ENCODE results near the gene C9orf43. TPM values are rescaled to one million over a fixed set of nuclear protein-coding genes. Genes with fewer than 3 reads are reported as not detected.
A peak's percentile ranks its signal among the peaks of the same experiment; 100 is the strongest.
"Not testable (repeated sequence)": the region's sequence is repeated elsewhere in the genome, so short reads cannot be mapped to it uniquely, and the experiment has no call there.

C9orf43 gene, protein sequence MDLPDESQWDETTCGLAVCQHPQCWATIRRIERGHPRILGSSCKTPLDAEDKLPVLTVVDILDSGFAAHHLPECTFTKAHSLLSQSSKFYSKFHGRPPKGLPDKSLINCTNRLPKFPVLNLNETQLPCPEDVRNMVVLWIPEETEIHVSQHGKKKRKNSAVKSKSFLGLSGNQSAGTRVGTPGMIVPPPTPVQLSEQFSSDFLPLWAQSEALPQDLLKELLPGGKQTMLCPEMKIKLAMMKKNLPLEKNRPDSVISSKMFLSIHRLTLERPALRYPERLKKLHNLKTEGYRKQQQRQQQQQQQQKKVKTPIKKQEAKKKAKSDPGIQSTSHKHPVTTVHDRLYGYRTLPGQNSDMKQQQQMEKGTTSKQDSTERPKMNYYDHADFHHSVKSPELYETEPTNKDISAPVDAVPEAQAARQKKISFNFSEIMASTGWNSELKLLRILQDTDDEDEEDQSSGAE
- under 1 TPM in 3 of 4 donors, not detected in 1; 0.42 to 0.81 (median 0.69) TPM for polyA plus RNA-seq
- long read RNA-seq, donor 1, result 0 reads
- long read RNA-seq, donor 2, result 0 reads
- long read RNA-seq, donor 3, result 0 reads
- long read RNA-seq, donor 4, result 0 reads
- long read RNA-seq, donor 5, result 0 reads
- long read RNA-seq, donor 6, result 0 reads
- long read RNA-seq, donor 7, result 0 reads
- long read RNA-seq, donor 8, result 0 reads
- long read RNA-seq, donor 9, result 0 reads
- long read RNA-seq, donor 10, result 0 reads

DNA sequence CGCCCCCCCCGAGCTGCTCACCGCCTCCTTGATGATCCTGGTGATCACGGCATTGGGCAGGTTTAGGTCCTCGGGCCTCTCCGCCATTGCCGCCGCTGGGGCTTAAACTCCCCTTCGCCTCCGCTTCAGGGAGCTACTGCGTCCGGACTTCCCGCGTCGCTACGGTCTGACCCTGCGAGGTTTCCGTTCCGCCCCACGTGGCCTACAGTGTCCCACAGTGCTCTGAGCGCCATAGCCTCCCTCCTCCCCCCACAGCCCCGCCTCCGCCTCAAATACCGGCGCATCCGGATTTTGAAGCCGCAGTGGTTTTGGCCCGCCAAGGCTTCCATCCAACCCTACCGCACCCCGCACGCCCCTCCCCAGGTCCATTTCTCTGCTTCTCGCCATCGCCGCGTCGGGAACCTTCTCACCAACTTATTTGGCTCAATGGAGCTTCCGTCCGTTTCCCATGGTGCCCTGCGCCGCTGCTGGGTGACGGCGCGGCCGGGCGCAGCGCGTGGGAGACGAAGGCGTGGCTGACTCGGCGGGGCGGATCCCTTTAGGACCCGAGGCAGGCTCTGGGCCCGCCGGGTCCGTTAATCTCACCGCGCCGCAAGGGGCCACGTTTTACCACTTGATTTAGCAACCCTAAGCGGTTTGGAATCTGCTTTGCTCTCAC is at the start of gene C9orf43, which contains the start of gene POLE3:
Gene C9orf43 (plus strand): TSS at position 541 of the 658 bp plus-strand sequence. CDS start 2,747 bp downstream, outside the sequence.
Gene POLE3 (minus strand): TSS at position 469 of the 658 bp plus-strand sequence. CDS start 382 bp downstream, at position 87.
- H3K27me3 ChIP-seq (ENCODE audit: control insufficient read depth in 3 of 3, insufficient read depth in 3 of 3, low read length in 3 of 3), result no peaks in the 10 kb centered on the region
- FAIRE-seq, result no peak
- peak; percentile 94 to 99 for DNase-seq
- H3K4me1 ChIP-seq (ENCODE audit: control insufficient read depth in 3 of 3, insufficient read depth in 2 of 3, low read depth in 1 of 3, low read length in 2 of 3), result peaks cover 0 to 6% (median 0%) of the 10 kb centered on the region in 3 donors
- WGBS, 3 donors, result 0 to 1% (median 0%) methylated on average over 58 to 61 of the region's 61 CpGs
- H3K27ac ChIP-seq (ENCODE audit: low read depth in 1 of 3, low read length in 2 of 3), result peak within 1 kb of the TSS; percentile 77 to 99 (median 96)
- H3K36me3 ChIP-seq (ENCODE audit: control insufficient read depth in 3 of 3, insufficient read depth in 2 of 3, low read depth in 1 of 3, low read length in 3 of 3), result peaks cover 0 to 14% (median 4%) of the 10 kb centered on the region in 3 donors
- peak within 1 kb of the TSS; percentile 70 to 83 (median 73) for H3K4me3 ChIP-seq (ENCODE audit: low read depth in 1 of 3, low read length in 3 of 3)
- no peaks in the 10 kb centered on the region for H3K9me3 ChIP-seq (ENCODE audit: control insufficient read depth in 2 of 2, insufficient read depth in 1 of 2, low read depth in 1 of 2, low read length in 1 of 2)

DNA sequence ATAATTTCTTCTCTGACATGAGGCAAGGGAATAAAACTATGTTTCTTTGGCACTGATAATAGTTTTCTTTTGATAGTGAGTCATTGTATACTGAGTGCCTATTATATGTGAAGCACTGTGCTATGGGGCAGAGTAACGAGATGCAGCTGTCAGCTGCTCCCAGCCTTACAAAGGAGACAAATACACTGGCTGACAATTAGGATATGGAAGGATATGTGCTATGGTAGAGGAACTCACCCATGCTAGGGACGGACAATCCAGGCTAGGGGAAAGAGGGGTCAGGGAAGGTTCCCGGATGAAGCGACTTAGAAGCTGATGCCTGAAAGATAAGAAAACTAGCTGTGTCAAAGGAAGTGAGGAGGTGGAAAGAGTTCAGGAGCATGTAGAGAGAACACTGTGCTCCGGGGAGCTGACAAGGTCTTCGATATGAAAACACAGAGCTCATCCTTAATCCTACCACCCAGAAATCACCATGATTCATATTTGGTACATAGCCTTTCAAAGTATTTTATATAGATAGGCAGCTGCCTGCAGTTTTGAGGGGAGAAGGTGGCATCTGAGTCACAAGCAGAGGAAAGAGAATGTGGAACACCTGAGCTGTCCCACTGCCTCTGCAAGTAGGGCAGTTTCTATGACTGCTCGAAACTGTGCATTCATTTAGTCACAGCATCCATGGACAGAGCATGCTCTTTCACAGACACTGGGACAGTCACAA is 49.1 kb upstream of the C9orf43 start:
- Histone ChIP-seq H3K36me3 (ENCODE audit: control insufficient read depth in 3 of 3, insufficient read depth in 2 of 3, low read depth in 1 of 3, low read length in 3 of 3) (peaks cover 0 to 27% (median 0%) of the 10 kb centered on the region in 3 donors), H3K4me3 (ENCODE audit: low read depth in 1 of 3, low read length in 3 of 3) (no peak overlapping the region), H3K27me3 (ENCODE audit: control insufficient read depth in 3 of 3, insufficient read depth in 3 of 3, low read length in 3 of 3) (no peaks in the 10 kb centered on the region), H3K9me3 (ENCODE audit: control insufficient read depth in 2 of 2, insufficient read depth in 1 of 2, low read depth in 1 of 2, low read length in 1 of 2) (no peaks in the 10 kb centered on the region), H3K4me1 (ENCODE audit: control insufficient read depth in 3 of 3, insufficient read depth in 2 of 3, low read depth in 1 of 3, low read length in 2 of 3) (no peaks in the 10 kb centered on the region), H3K27ac (ENCODE audit: low read depth in 1 of 3, low read length in 2 of 3) (no peak overlapping the region)
- no peak for FAIRE-seq
- no peak for DNase-seq
- 70 to 83% (median 79%) methylated on average over 7 of the region's 7 CpGs for WGBS, 3 donors

DNA sequence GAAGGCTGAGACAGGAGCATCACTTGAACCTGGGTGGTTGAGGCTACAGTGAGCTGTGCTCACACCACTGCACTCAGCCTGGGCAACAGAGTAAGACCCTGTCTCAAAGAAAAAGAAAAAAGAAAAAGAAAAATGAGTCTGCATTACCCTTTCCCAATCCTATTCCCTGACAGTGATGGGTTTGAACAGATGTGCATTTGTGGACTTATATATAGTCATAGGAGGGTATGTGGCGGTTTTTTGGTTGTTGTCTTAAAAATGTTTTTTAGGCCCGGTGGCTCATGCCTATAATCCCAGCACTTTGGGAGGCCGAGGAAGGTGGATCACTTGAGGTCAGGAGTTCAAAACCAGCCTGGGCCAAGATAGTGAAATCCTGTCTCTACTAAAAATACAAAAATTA is 47.2 kb upstream of the C9orf43 start:
- DNase-seq (no peak), FAIRE-seq (no peak)
- H3K27me3 ChIP-seq (ENCODE audit: control insufficient read depth in 3 of 3, insufficient read depth in 3 of 3, low read length in 3 of 3), result no peaks in the 10 kb centered on the region
- H3K4me3 ChIP-seq (ENCODE audit: low read depth in 1 of 3, low read length in 3 of 3), result no peak overlapping the region
- no peak overlapping the region for H3K27ac ChIP-seq (ENCODE audit: low read depth in 1 of 3, low read length in 2 of 3)
- H3K9me3 ChIP-seq (ENCODE audit: control insufficient read depth in 2 of 2, insufficient read depth in 1 of 2, low read depth in 1 of 2, low read length in 1 of 2), result no peaks in the 10 kb centered on the region
- H3K4me1 ChIP-seq (ENCODE audit: control insufficient read depth in 3 of 3, insufficient read depth in 2 of 3, low read depth in 1 of 3, low read length in 2 of 3), result no peaks in the 10 kb centered on the region
- H3K36me3 ChIP-seq (ENCODE audit: control insufficient read depth in 3 of 3, insufficient read depth in 2 of 3, low read depth in 1 of 3, low read length in 3 of 3), result peaks cover 0 to 34% (median 0%) of the 10 kb centered on the region in 3 donors
- 63 to 80% (median 77%) methylated on average over 3 of the region's 3 CpGs for WGBS, 3 donors

DNA sequence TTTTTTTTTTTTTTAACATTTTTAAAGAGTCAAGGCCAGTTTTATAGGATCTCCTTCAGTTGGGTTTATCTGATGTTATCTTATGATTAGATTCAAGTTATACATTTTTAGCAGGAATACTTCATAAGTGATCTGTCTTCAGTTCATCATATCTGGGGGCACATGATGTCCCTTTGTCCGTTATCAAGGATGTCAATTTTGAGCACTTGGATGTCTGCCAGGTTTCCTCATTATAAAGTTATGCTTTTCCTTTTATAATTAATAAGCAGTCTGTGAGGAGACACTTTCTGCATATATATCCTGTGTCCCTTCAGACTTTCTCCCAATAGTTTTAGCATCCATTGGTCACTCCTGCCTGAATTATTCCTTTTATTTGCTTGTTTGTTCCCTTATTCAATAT is 45.6 kb upstream of the C9orf43 start:
- WGBS, 3 donors, result 62 to 72% (median 69%) methylated on average over 1 of the region's 1 CpG
- H3K27ac ChIP-seq (ENCODE audit: low read depth in 1 of 3, low read length in 2 of 3), result no peak overlapping the region
- no peaks in the 10 kb centered on the region for H3K9me3 ChIP-seq (ENCODE audit: control insufficient read depth in 2 of 2, insufficient read depth in 1 of 2, low read depth in 1 of 2, low read length in 1 of 2)
- no peak for FAIRE-seq
- H3K27me3 ChIP-seq (ENCODE audit: control insufficient read depth in 3 of 3, insufficient read depth in 3 of 3, low read length in 3 of 3), result no peaks in the 10 kb centered on the region
- no peak for DNase-seq
- H3K4me1 ChIP-seq (ENCODE audit: control insufficient read depth in 3 of 3, insufficient read depth in 2 of 3, low read depth in 1 of 3, low read length in 2 of 3), result no peaks in the 10 kb centered on the region
- H3K4me3 ChIP-seq (ENCODE audit: low read depth in 1 of 3, low read length in 3 of 3), result no peak overlapping the region
- peaks cover 0 to 41% (median 0%) of the 10 kb centered on the region in 3 donors for H3K36me3 ChIP-seq (ENCODE audit: control insufficient read depth in 3 of 3, insufficient read depth in 2 of 3, low read depth in 1 of 3, low read length in 3 of 3)

DNA sequence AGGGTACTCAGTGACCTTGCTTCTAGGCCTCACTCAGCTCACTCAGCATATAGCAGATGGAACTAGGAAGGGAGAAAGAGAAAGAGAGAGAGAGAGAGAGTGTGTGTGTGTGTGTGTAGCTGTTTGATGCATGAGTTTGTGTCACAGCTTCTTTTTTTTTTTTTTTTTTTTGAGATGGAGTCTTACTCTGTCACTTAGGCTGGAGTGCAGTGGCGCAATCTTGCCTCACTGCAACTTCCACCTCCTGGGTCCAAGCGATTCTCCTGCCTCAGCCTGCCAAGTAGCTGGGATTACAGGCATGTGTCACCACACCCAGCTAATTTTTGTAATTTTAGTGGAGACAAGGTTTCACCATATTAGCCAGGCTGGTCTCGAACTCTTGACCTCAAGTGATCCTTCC is 44.9 kb upstream of the C9orf43 start:
- FAIRE-seq; H3K4me1 ChIP-seq (ENCODE audit: control insufficient read depth in 3 of 3, insufficient read depth in 2 of 3, low read depth in 1 of 3, low read length in 2 of 3); H3K27ac ChIP-seq (ENCODE audit: low read depth in 1 of 3, low read length in 2 of 3); H3K9me3 ChIP-seq (ENCODE audit: control insufficient read depth in 2 of 2, insufficient read depth in 1 of 2, low read depth in 1 of 2, low read length in 1 of 2); H3K27me3 ChIP-seq (ENCODE audit: control insufficient read depth in 3 of 3, insufficient read depth in 3 of 3, low read length in 3 of 3); H3K4me3 ChIP-seq (ENCODE audit: low read depth in 1 of 3, low read length in 3 of 3); DNase-seq: not testable (repeated sequence)
- peaks cover 0 to 38% (median 0%) of the 10 kb centered on the region in 3 donors for H3K36me3 ChIP-seq (ENCODE audit: control insufficient read depth in 3 of 3, insufficient read depth in 2 of 3, low read depth in 1 of 3, low read length in 3 of 3)
- 91 to 95% (median 93%) methylated on average over 3 of the region's 3 CpGs for WGBS, 3 donors

DNA sequence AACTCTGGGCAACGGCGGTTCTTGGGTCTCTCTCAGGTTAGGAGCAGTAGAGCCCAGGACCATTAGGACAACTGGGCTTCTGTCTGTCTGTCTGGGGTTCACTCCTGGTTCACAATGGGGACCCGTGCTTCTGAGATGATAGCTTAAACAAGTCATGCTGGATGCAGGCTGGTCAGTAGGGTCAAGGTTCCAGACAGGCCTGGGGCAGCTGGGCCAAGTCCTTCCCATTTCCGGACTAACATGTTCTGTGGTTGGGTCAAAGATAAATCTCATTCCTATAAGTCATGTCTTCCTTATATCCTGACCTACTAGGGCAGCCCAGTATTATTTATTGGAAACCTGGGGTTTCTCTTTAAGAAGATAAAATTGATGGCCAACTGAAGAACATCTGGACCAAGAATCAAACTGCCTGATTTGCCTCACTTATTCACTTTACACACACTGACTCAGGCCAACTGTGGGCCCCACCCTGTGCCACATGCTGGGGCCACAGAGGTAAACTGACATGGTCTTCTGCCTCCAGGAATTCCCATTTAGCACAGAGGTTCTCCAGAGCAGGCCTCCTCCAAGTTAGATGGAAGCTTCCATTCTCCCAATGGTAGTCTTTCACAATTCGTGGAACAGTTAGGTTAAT is 42.1 kb upstream of the C9orf43 start:
- Histone ChIP-seq H3K4me3 (ENCODE audit: low read depth in 1 of 3, low read length in 3 of 3) (no peak overlapping the region), H3K36me3 (ENCODE audit: control insufficient read depth in 3 of 3, insufficient read depth in 2 of 3, low read depth in 1 of 3, low read length in 3 of 3) (peaks cover 0 to 43% (median 1%) of the 10 kb centered on the region in 3 donors), H3K9me3 (ENCODE audit: control insufficient read depth in 2 of 2, insufficient read depth in 1 of 2, low read depth in 1 of 2, low read length in 1 of 2) (no peaks in the 10 kb centered on the region), H3K4me1 (ENCODE audit: control insufficient read depth in 3 of 3, insufficient read depth in 2 of 3, low read depth in 1 of 3, low read length in 2 of 3) (peaks cover 0 to 27% (median under 1%) of the 10 kb centered on the region in 3 donors), H3K27me3 (ENCODE audit: control insufficient read depth in 3 of 3, insufficient read depth in 3 of 3, low read length in 3 of 3) (no peaks in the 10 kb centered on the region), H3K27ac (ENCODE audit: low read depth in 1 of 3, low read length in 2 of 3) (no peak overlapping the region)
- DNase-seq (no peak), FAIRE-seq (no peak)
- 83 to 89% (median 88%) methylated on average over 5 of the region's 5 CpGs for whole genome bisulfite sequencing, 3 donors

DNA sequence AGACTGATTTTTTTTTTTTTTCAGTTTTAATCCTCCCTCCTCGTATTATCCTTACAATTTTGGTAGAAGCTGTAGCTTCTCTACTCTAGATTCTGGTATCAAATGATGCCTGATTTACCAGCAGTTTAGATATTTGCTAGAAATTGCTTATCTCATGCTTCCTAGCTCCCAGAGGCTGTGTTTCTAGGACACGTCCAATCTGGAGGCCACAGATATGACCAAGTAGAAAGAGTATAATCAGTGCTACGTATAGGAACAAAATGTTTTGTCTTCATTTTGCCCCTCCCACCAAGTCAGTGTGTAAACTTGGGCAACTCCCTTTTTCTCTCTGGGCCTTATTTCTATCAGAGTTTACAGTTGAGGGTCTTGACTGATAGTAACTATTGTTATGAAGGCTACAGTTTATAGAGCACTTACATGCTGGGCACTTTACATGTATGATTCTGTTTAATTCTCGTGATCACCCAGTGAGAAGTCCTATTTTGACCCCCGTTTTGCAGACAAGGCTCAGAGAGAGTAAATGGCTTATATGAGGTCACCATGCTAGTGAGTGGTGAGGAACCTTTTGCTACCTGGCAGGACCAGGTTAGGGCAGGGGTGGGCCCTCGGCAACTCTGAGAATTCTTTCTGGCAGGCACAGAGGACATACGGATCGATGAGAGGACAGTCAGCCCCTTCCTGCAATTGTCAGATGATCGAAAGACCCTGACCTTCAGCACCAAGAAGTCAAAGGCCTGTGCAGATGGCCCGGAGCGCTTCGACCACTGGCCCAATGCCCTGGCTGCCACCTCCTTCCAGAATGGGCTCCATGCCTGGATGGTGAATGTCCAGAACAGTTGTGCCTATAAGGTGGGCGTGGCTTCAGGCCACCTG is 41.3 kb upstream of the C9orf43 start:
- Histone ChIP-seq H3K27ac (ENCODE audit: low read depth in 1 of 3, low read length in 2 of 3) (no peak overlapping the region), H3K4me3 (ENCODE audit: low read depth in 1 of 3, low read length in 3 of 3) (no peak overlapping the region), H3K36me3 (ENCODE audit: control insufficient read depth in 3 of 3, insufficient read depth in 2 of 3, low read depth in 1 of 3, low read length in 3 of 3) (peaks cover 4 to 48% (median 9%) of the 10 kb centered on the region in 3 donors), H3K27me3 (ENCODE audit: control insufficient read depth in 3 of 3, insufficient read depth in 3 of 3, low read length in 3 of 3) (no peaks in the 10 kb centered on the region), H3K9me3 (ENCODE audit: control insufficient read depth in 2 of 2, insufficient read depth in 1 of 2, low read depth in 1 of 2, low read length in 1 of 2) (no peaks in the 10 kb centered on the region), H3K4me1 (ENCODE audit: control insufficient read depth in 3 of 3, insufficient read depth in 2 of 3, low read depth in 1 of 3, low read length in 2 of 3) (peaks cover 0 to 35% (median 4%) of the 10 kb centered on the region in 3 donors)
- DNase-seq (no peak), FAIRE-seq (no peak)
- WGBS, 3 donors, result 62 to 76% (median 64%) methylated on average over 13 of the region's 13 CpGs

Measured in small intestine (tissue), 16 donors.